ENCODE results near the gene EEF2KMT.
A peak's percentile ranks its signal among the peaks of the same experiment; 100 is the strongest.
"Not testable (repeated sequence)": the region's sequence is repeated elsewhere in the genome, so short reads cannot be mapped to it uniquely, and the experiment has no call there.

Gene EEF2KMT

DNA sequence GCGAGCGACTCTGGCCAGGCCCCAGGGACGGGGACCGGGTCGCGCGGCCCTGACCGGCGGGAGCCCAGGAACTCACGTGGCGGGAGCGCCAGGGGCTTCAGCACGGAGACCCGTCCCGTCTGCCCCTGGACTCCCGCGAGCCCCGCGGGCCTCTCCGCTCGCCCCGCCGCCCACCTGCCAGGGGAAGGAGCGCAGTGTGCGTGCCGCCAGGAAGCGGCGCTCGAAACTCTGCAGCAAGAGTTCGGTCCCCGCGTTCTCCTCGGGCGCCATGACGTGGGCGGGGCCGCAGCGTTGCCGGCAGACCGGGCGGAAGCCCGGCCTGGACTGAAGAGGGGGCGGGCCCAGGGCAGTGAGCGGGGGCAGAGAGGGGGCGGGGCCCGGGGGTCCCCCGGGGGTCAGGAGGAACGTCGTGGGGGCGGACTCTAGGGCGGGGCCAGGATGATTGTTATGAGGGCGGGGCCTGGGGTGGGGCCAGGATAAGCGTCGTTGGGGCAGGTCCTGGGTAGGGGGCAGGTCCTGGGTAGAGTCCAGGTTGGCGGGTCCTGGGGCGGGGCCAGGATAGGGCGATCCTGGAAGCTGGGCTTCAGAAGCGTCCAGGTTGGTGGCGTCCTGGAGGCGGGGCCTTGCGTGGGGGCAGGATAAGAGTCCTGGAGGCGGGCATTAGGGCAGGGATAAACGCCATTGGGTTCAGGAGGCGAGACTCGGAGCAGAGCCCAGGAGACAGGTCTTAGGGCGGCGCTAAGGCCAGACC is at the start of gene EEF2KMT:
EEF2KMT (minus strand) TSS at position 326 of the 751 bp plus-strand sequence; CDS start at position 270, 56 bp downstream.
- DNase-seq = peak; percentile 99

GRCh38 chr16:5144621-5144956 is 47.0 kb upstream of the EEF2KMT start:
- not testable (repeated sequence) for DNase-seq

DNA sequence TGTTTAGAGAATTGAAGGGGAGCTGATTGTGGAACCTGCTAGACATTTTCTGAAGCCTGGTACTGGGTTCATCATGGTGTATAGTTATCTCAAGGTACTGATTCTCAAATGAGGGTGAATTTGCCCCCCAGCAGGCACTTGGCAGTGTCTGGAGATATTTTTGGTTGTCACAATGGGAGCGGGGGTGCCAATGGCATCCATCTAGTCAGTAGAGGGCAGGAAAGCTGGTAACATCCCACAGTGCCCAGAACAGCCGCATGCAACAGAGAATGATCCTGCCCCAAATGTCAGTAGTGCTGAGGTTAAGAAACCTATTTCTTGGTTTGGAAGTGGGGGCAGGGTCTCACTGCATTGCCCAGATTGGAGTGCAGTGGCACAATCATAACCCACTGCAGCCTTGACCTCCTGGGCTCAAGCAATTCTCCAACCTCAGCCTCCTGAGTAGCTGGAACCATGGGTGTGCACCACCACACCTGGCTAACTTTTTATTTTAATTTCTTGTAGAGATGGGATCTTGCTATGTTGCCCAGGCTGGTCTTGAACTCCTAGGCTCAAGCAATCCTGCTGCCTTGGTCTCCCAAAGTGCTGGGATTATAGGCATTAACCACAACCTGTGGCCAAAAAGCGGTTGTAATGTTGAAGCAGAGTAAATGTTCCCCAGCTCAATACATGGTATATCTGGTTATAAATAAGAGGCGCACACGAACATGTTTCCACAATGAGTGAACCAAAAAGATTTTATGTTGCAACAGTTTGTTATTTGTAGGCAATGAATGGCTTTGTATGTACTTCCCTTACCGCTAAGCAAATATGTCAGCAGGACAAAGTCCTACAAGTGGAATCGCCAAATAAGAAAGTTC is 46.4 kb upstream of the EEF2KMT start:
- no peak for DNase-seq

GRCh38 chr16:5140151-5140550 is 42.6 kb upstream of the EEF2KMT start:
- not testable (repeated sequence) for DNase-seq

DNA sequence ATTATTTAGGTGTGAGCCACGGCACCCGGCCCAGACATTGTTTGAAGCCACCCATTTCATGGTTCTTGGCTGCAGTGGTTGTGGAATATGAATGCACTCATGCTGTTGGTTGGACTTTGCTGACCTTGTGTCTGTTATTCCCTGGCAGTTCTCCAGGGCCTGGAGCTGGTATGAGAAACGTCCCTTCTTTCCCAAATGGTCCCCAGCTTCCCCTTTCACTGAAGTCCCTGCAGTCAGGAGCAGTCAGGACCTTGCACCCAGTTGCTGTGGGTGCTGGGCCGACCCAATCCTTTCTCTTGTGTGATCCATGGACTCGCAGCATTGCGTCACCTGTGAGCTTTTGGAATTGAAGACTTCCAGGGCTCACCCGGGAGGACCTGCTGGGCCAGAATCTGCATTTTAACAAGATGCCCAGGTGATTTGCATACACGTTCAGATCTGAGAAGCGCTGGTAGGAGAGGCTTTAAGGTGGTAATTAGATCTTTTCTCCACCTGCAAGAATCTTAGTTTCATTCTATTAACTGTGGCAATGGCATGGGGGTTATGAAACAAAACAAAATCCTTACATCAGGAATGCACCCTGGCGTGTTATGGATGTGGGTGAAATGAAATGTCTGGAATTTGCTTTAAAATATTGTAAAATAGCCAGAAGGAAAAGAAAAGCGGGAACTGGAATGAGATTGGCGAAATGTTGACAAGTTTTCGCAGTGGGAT is 37.3 kb upstream of the EEF2KMT start:
- not testable (repeated sequence) for DNase-seq

DNA sequence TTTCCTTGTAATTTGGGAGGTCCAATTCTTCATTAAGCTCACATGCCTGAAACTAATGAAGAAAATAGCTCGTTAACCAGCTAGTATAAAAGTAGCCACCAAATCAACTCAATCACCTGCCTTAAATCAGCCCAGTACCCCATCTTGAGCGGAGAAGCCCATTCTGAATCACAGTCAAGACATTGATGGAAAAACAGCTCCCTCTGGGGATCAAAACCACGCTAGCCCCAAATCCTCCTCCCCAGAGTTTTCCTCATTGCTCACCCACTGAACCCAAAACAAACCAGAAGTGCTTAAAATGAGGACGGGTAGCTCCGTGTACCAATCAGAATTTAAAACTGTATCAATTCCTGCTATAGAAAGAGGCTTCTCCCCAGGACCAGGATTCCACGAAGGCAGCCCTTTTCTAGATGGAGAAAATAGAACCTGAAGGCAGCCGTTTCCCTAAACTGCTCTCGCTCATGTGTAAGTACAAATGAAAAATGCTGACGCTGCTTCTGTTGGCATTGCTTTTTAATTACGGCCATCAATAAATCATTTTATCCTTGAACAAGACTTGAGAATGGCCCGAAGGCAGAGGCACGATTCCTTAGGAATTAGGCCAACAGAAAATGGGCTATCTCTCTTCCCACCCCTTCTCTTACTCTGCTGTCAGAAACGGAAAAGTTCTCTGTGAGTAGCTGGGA is 35.5 kb upstream of the EEF2KMT start:
- DNase-seq = not testable (repeated sequence)

- not testable (repeated sequence) for DNase-seq
Measured at GRCh38 chr16:5131467-5132004, 33.9 kb upstream of the EEF2KMT start.

DNA sequence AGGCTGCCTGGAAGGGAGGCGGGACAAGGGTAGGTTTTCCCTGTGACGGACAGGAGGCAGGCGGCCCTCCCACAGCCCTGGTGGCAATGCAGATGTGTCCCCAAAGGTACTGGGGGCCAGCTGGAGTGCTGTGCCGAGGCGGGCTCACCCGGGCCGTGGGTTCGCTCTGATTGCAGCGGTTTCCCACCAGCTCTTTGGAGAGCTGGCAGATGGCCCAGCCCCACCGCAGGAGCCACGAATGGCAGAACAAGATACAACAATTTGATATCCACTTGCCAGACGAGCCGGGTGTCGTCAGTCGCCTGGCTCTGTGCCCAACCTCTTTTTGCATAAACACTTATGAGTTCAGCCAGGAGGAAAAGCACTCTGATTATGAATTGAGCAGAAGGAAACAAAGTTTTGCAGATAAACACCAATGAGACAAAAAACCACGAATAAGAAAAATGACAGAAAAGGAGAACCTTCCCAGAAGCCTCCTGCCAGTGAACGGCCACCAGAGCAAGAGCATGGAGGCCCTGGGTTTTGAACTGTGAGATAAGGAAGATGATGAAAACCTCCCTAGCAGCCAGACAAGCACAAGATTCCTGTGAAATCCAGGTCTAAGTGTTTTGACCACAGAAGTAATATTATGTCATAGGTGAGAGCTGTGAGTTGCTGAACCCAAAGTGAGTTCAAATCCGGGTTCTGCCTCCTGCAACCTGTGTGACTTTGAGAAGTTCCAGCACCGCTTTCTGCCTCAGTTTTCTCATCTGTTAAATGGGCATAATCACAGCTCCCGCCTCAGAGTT is 19.9 kb upstream of the EEF2KMT start:
- peak; percentile 73 for DNase-seq

GRCh38 chr16:5116780-5117295 is 19.2 kb upstream of the EEF2KMT start:
- not testable (repeated sequence) for DNase-seq

DNA sequence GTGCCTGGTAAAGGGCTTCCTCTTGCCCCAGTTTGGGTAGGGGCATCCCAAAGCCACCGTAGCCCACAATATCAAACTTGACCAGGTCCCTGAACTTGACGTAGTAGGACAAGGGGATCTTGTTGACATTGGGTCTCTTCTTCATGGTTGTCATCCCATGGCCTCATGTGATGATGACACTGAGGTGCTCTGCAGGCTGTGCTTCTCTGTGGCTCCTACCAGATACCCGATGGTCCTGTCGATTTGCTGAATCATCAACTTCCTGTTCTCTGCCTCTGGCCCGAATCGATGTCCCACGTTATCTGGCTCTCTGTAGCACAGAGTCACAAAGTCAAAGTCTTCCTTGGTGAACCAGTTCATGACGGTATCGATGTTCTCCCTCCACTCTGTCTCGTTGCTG is 13.3 kb upstream of the EEF2KMT start:
- not testable (repeated sequence) for DNase-seq

GRCh38 chr16:5108505-5109158 is 11.0 kb upstream of the EEF2KMT start:
- DNase-seq = no peak

DNA sequence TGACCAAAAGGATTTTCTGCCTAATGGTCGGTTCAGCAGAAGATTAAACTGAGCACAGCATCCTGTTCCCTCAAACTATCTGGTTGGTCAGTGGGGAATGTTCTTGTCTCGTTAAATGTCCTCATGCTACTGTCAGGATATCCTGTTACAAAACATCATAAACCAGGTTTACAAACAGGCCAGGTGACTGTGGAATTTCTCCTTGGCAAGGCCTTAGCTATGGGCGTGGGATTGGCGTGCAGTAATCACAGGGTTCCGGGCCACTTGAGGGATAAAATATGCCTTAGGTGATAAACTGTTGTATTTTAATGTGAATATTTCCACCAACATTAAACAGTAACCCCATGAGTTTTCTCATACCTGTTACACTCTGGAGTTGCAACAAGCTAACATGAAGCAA is 7.4 kb upstream of the EEF2KMT start:
- DNase-seq = not testable (repeated sequence)

- DNase-seq = not testable (repeated sequence)
Measured at GRCh38 chr16:5103296-5104032, 5.9 kb upstream of the EEF2KMT start.

DNA sequence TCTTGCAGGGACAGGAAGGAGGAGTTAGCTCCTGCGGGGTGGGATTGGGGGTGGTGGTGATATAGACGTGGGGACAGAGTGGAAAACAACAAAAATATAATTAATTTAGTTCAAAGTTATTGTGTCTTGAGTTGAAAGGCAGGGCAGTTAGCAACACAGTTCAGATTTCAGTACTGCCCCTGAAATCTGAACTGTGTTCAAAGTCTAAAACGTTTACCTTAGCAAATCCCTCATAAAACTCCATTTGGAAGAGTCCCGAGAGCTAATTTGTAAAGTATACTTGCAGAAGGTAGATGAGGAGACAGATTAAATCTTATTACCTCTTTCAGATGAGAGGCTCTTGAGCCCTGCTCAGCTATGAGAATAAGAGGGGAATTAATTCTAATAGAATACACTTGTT is 1.6 kb upstream of the EEF2KMT start:
- not testable (repeated sequence) for DNase-seq

DNA sequence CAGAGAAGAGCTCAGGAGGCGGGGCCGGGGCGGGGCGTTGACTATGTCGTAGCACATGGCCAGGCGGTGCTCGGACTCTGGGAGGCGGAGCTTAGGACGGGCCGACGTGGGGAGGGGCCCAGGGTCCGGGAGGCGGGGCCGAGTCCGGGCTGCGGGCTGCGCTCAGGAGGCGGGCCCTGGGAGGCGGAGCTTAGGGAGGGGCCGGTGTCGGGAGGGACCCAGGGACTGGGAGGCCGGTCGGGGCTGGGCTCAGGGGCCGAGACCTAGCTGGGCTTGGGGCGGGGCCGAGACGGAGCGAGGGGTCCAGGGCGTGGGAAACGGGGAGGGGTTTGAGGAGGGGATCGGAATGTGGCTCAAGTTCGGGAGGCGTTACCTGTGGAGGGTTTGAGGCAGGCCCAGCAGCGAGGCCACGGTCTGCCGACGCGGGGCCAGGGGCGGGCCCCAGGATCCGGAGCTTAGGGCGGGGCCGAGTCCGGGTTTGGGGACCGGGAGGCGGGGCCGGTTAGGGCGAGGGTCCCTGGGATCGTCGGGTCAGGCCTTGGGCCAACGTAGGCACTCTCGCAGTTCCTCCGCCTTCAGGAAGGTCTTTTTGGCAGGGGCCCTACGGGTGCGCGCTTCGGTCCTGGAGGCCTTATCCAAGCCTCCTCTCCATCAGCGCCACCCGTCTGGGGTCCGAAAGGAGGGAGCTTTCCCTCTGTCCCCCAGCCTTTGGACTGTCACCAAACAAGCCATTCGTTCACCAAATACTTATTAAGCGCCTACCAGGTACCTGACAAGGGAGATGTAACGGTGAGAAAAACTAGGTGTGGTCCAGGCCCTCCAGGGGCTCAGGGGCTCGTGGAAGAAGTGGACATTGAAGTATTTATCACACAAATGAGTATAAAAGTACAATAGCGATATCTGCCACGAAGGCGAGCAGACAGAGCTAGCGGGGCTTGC is 895 bp upstream of the EEF2KMT start:
- peak; percentile 88 for DNase-seq

- DNase-seq = peak; percentile 65
Measured at GRCh38 chr16:5097061-5097469, 530 bp downstream of the EEF2KMT start.

GRCh38 chr16:5096437-5097060 is 1.0 kb downstream of the EEF2KMT start:
- not testable (repeated sequence) for DNase-seq

DNA sequence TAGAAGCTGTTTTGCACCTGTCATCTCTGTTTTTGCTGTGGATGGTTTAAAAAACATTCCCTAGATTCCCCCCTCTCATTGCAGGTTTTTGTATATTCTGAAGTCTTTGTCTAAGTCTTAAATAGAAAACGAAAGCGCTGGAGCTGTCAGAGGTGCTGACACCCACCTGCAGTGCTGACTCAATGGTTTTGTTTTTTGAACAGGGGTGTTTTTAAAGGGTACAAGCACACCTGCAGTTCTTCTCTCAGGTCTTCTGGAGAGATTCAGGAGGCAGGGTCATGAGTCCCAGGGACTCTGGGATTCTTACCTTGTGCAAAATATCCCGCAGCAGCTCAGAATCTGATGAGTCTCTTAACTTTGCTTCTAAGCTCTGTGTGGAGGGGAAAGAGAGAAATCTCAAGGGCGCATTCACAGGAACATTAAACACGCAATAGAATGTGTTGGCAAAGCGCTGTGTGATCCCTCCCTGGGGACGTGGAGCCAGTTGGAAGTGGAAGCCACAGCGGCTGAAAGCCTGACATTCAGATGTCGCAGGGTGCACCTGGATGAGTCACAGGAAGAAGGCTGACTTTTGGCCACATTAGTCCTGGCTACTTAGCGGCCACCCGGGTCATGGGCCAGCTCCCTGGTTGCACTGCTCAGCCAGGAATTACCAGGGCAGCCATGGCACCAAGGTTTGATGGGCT is 2.3 kb downstream of the EEF2KMT start:
- DNase-seq = peak; percentile 22

All from left hindlimb (tissue), 1 donor.